HepG2 (cell line): Measurements from ENCODE around the gene IL27RA.

Experiments
- CTCF ChIP-seq: sonication (generic); formaldehyde crosslinking; IDR thresholded peaks from 2 replicates; pipeline ENCODE4 v1.5.0; 2020; ENCODE audit warnings: mild to moderate bottlenecking, missing genetic modification reagents, moderate library complexity
- NFIC ChIP-seq: IDR thresholded peaks from 2 replicates; pipeline ENCODE4 v1.6.1; 2012; ENCODE audit warnings: mild to moderate bottlenecking, low read length, inconsistent platforms
- SALL2 ChIP-seq: sonication (generic); formaldehyde crosslinking; IDR thresholded peaks from 2 replicates; pipeline ENCODE4 v1.8.1; 2023; ENCODE audit warnings: mild to moderate bottlenecking, missing genetic modification reagents, inconsistent platforms
- U2AF2 ChIP-seq: fragments of 200-400 bp; formaldehyde crosslinking; IDR thresholded peaks from 2 replicates; pipeline ENCODE4 v1.6.1; 2017; ENCODE audit warnings: low read depth, mild to moderate bottlenecking, low read length
- ZBTB7A ChIP-seq: sonication (generic); formaldehyde crosslinking; IDR thresholded peaks from 2 replicates; pipeline ENCODE4 v1.8.0; 2022; ENCODE audit warnings: mild to moderate bottlenecking, missing genetic modification reagents
- ZKSCAN1 ChIP-seq: fragments of 150-350 bp; IDR thresholded peaks from 2 replicates; pipeline ENCODE4 v1.6.1; 2014; ENCODE audit warnings: low read length
- ZNF530 ChIP-seq: sonication (generic); formaldehyde crosslinking; IDR thresholded peaks from 2 replicates; pipeline ENCODE4 v1.5.0; 2020; ENCODE audit warnings: low read depth, mild to moderate bottlenecking, missing genetic modification reagents

- TF ChIP-seq ZKSCAN1 (no peak), ZBTB7A (CRISPR knock-in tag) (no peak), CTCF (CRISPR knock-in tag) (no peak), U2AF2 (no peak), SALL2 (no peak), ZNF530 (CRISPR knock-in tag) (no peak), NFIC (no peak)
Measured at GRCh38 chr19:14005349-14006084, 26.0 kb upstream of the IL27RA start.
